Ovary (tissue), 9 donors: ENCODE results near the gene MOBP. TPM values are rescaled to one million over a fixed set of nuclear protein-coding genes. Genes with fewer than 3 reads are reported as not detected.

Source experiments
- DNase-seq, 5 donors: peaks; one replicate each; pipeline ENCODE4 v3.0.0-alpha.2; 2019 to 2020
- H3K27ac ChIP-seq, 2 donors: fragments of 200-600 bp; one replicate each; pipeline versions ENCODE4 v1.5.1 to v1.8.0; 2019 to 2022
- H3K27me3 ChIP-seq: fragments of 200-600 bp; one replicate; pipeline ENCODE4 v1.8.0; 2022
- H3K36me3 ChIP-seq: fragments of 200-600 bp; sonication (generic); one replicate; pipeline ENCODE4 v1.5.1; 2019
- H3K4me1 ChIP-seq: one replicate; pipeline ENCODE4 v1.8.1; 2013; ENCODE audit warnings: mild to moderate bottlenecking, moderate library complexity; ENCODE audit not compliant: insufficient read depth
- H3K4me3 ChIP-seq: fragments of 200-600 bp; sonication (generic); one replicate; pipeline ENCODE4 v1.5.1; 2017
- H3K9me3 ChIP-seq, 2 donors: fragments of 200-600 bp in 1 of 2; sonication (generic) in 1 of 2; one replicate each; pipeline versions ENCODE4 v1.5.1 to v1.8.1; 2013 to 2019; ENCODE audit warnings: mild to moderate bottlenecking in 1 of 2, moderate library complexity in 1 of 2
- CTCF ChIP-seq, 3 donors: fragments of 450-650 bp in 2 of 3; fragments of 200-600 bp in 1 of 3; IDR thresholded peaks; one replicate each; pipeline versions ENCODE4 v1.5.1 to v1.8.0; 2016 to 2022; ENCODE audit warnings: antibody characterized with exemption in 3 of 3, mild to moderate bottlenecking in 1 of 3
- EP300 ChIP-seq: sonication (generic); formaldehyde crosslinking; IDR thresholded peaks from one replicate; pipeline ENCODE4 v1.6.1; 2017; ENCODE audit warnings: antibody characterized with exemption
- POLR2A ChIP-seq: fragments of 450-650 bp; IDR thresholded peaks from one replicate; pipeline ENCODE4 v1.6.1; 2017; ENCODE audit warnings: antibody characterized with exemption, mild to moderate bottlenecking, moderate library complexity
- WGBS, 3 donors: extraction: QIAGEN DNeasy Blood & Tissue Kit in 1 of 3; methylation state at CpG; one replicate each; pipeline versions ENCODE4 v1.1.5 to v1.1.7; 2013 to 2017; 5-methylcytosine and 5-hydroxymethylcytosine counted together
- intact Hi-C, 4 donors: fragments of 100-400 bp; cut with DNase I; formaldehyde crosslinking; loops; one replicate each; pipeline versions ENCODE4 v1.11.0 to v1.15.1; 2022 to 2023
- polyA plus RNA-seq, 2 donors: library from polyadenylated mRNA; stranded (reverse); fragments of 200-250 nt in 1 of 2; fragments of 350-450 nt in 1 of 2; fragmentation: Illumina TruSeq in 1 of 2; extraction: RNeasy Lipid Tissue Mini Kit (QIAGEN cat#74804) in 1 of 2; gene quantifications; one replicate each; pipeline ENCODE4 v1.2.3, GENCODE V29; 2013 to 2014
- total RNA-seq, 7 donors: library from RNA; depleted of rRNA in 2 of 7; stranded (reverse); fragments of >200 nt in 2 of 7; fragmentation: NEBNext Ultra II Directional in 3 of 7; extraction: Animal tissue kit (Norgen Biotek cat#: 25700) in 3 of 7; gene quantifications; one replicate each; pipeline versions ENCODE4 v1.1.0 to v1.2.4, GENCODE V29; 2016 to 2023
- donor health status: DM: no; HTN: no; CAD: no; lungs with moderate emphysema.
- donor health status: DM: no; HTN: no; CAD: no.
- donor health status: Bipolar disorder and iron deficiency.
- donor health status: DM: yes; HTN: yes; CAD: no.
- donor health status: DM: no; HTN: no; CAD: no.
- donor health status: DM: yes; HTN: yes; CAD: no.

The MOBP gene
- total and polyA plus RNA-seq, 9 donors = 0.07 to 1.0 (median 0.23) TPM; not detected in 1

DNA sequence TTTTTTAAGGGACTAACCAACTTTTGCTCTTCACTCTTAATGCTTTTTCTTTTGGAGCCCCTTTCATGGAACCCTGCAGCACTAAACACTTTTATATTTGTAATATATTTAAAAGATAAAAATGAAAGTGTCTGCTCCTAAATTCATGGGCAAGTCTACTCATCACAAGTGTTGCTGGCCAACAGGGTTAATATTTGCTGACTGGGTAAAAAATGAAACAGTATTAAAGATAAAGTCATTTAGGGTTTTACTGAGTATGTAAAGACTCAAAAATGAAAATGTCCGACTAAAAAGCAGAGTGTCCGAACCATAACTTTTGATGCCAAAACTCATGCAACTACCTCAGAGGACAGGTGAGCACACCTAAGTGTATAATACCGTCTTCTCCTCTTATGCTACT is 54.0 kb downstream of the MOBP start:
- WGBS, 3 donors = 84 to 97% (median 89%) methylated on average over 3 of the region's 3 CpGs
- Histone ChIP-seq H3K36me3 (no peaks in the 10 kb centered on the region), H3K9me3 (no peaks in the 10 kb centered on the region), H3K27me3 (no peaks in the 10 kb centered on the region), H3K27ac (no peak overlapping the region), H3K4me3 (no peak overlapping the region), H3K4me1 (no peaks in the 10 kb centered on the region)
- no peak for DNase-seq
- intact Hi-C loops = no loop called here
- TF ChIP-seq EP300 (no peak), POLR2A (no peak), CTCF (IDR thresholded peaks at IDR 0.05) (no peak)

DNA sequence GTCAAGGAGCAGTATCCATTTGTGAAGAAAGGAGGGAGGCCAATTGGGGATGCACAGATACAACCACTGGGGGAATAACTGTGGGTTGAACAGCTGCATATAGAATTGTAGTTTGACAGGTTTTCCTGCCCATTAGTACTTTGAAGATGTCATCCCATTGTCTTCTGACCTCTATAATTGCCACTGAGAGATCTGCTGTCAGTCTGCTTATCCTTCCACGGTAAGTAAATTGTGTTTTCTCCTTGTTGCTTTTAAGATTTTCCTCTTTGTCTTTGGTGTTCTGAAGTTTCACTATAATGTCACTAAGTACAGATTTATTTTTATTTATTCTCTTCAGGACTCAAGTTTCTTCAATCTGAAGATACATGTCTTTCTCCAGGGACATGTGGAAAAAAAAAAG is 56.6 kb downstream of the MOBP start:
- intact Hi-C loops = no loop called here
- no peak for DNase-seq
- no peaks in the 10 kb centered on the region for H3K27me3 ChIP-seq
- H3K4me3 ChIP-seq = no peak overlapping the region
- H3K36me3 ChIP-seq = no peaks in the 10 kb centered on the region
- no peak overlapping the region for H3K27ac ChIP-seq
- TF ChIP-seq CTCF (IDR thresholded peaks at IDR 0.05) = no peak
- no peak for TF ChIP-seq POLR2A
- 74 to 83% (median 77%) methylated on average over 1 of the region's 1 CpG for WGBS, 3 donors
- no peaks in the 10 kb centered on the region for H3K9me3 ChIP-seq
- no peaks in the 10 kb centered on the region for H3K4me1 ChIP-seq

- Histone ChIP-seq H3K27ac (no peak overlapping the region), H3K4me3 (no peak overlapping the region), H3K27me3 (no peaks in the 10 kb centered on the region), H3K36me3 (no peaks in the 10 kb centered on the region), H3K4me1 (no peaks in the 10 kb centered on the region), H3K9me3 (no peaks in the 10 kb centered on the region)
- WGBS, 3 donors = 56 to 65% (median 65%) methylated on average over 4 of the region's 4 CpGs
- intact Hi-C loops = no loop called here
- no peak for DNase-seq
- TF ChIP-seq EP300 (no peak), CTCF (IDR thresholded peaks at IDR 0.05) (no peak), POLR2A (no peak)
These were observed 61.4 kb downstream of the MOBP start for GRCh38 chr3:39528844-39529243.

DNA sequence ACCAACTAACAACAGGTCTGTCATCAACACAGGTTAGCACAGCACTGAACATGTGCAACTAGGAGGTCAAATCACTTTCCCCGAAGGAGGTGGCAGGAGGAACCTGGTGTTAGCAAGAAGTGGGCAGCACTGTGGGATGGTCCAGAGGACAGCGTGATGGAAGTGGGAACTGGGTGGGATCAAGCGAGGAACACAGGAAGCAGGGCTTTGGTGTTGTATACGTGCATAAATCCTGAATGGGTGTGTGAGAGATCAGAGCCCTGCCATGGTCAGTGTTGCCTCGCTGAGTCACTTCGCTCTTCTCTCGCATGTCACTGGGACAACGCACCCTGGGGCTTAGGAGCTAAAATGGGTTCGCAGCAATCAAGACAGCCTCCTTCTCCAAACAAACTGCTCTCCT is 62.1 kb downstream of the MOBP start:
- no peak for DNase-seq
- no peak overlapping the region for H3K27ac ChIP-seq
- H3K4me3 ChIP-seq = no peak overlapping the region
- intact Hi-C loops = no loop called here
- no peak for TF ChIP-seq CTCF (IDR thresholded peaks at IDR 0.05)
- TF ChIP-seq EP300 = no peak
- TF ChIP-seq POLR2A = no peak
- WGBS, 3 donors = 79 to 85% (median 81%) methylated on average over 9 of the region's 9 CpGs
- no peaks in the 10 kb centered on the region for H3K36me3 ChIP-seq
- H3K9me3 ChIP-seq = no peaks in the 10 kb centered on the region
- H3K4me1 ChIP-seq = no peaks in the 10 kb centered on the region
- H3K27me3 ChIP-seq = no peaks in the 10 kb centered on the region

- whole genome bisulfite sequencing, 3 donors = 88 to 89% (median 88%) methylated on average over 6 of the region's 6 CpGs
- Histone ChIP-seq H3K36me3 (no peaks in the 10 kb centered on the region), H3K27me3 (no peaks in the 10 kb centered on the region), H3K9me3 (no peaks in the 10 kb centered on the region), H3K4me3 (no peak overlapping the region), H3K4me1 (no peaks in the 10 kb centered on the region), H3K27ac (no peak overlapping the region)
- no peak for DNase-seq
- no peak for TF ChIP-seq POLR2A
- no peak for TF ChIP-seq CTCF (IDR thresholded peaks at IDR 0.05)
- no peak for TF ChIP-seq EP300
- intact Hi-C loops = no loop called here
These were observed 63.6 kb downstream of the MOBP start for GRCh38 chr3:39531066-39531465.
